HG03571 (cell line): ENCODE data around the gene PHYHIPL.

ENCODE experiments used
- ATAC-seq: cut with Tn5 transposase; IDR thresholded peaks from one replicate; pipeline ENCODE4 v1.9.1; 2021; ENCODE audit not compliant: unreplicated experiment

PHYHIPL gene

DNA sequence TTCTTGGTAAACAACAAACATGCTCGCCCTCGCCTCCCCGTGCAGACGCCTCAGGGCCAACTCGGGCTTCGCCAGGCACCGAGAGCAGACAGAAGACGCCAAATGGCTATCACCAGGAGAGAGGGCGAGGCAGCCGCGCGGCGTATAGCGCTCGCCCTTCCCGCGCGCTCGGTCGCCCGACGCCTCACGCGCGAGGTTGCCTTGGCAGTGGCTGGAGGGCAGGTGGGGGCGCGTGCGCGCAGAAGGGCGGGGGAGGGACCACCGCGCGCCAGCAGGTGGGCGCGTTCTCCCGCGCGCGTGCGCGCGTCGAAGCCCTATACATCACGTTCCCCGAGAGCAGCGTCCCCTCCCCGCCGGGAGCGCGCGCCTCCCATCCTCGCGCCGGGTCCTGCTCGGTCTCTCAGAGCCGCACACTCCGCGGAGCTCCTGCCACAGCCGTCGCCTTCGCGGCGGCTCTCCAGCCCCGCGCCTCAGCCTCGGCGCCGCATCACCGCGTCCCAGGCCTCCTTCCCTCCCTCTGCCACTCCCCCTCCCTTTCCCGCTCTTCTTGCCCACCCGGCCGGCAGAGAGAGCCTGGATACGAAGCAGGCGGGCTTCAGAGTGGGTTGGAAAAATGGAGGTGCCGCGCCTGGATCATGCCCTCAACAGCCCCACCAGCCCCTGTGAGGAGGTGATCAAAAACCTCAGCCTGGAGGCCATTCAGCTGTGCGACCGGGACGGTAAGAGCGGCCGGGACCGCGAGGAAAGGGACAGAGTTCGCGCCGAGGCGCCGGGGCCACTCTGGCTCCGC, at the start of gene PHYHIPL:
Gene PHYHIPL, plus strand, starts transcription at position 403 of the 790 bp plus-strand sequence. Its CDS starts 211 bp downstream, at position 614.
- ATAC-seq: no peak

DNA sequence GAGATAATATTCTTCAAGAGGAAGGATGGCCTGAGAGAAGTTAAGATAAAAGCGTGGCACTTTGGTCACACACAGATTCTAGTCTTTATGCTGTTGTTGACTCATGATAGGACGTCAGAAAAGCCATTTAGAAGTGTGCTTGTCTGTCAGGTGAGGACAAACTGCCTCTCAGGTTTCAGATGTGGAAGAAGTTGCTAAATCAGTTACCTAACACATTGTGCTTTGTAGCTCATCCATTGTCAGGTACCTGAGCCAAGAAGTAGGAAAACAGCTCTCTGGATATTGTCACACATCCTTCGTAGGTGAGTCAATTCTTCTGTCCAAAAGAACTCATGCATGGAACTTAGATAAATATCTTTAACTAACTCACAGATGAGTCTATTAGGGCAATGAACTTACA, 49.5 kb upstream of the PHYHIPL start:
- ATAC-seq: no peak

DNA sequence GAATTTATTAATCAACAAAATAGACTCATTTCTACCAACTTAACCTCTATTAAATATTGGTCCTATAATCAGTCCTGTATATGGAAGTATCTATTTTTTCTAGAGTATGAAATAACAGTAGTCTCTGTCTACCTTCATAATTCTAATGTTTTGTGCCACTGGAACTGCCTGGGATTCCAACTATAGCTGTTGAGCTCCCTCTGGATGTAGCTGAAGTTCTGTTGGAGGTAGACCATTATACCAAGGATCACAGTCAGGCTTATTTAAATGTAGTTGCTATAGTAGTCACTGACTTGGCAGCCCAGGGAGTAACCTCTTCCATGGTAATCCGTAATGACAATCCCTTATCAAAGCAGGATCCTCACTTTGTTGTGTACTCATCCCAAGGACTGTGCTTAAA, 48.5 kb upstream of the PHYHIPL start:
- ATAC-seq: no peak

DNA sequence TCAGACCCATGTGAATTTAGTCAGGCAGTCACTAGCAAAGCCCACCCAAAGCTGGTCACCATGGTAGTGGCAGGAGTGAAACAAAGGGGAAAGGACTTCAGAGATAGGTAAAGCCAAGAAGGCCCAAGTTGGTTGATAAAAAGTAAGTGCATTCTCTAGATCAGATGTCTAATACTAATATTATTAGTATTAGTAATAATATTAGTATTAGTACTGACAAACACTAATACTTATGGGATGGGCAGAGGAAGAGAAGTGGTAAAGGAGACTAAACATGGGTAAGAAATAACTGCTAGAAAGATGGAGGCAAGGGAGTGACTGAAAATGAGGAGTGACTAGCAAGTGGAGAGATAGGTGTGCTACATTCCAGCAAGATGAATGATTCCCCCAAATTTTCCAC, 46.6 kb upstream of the PHYHIPL start:
- ATAC-seq: no peak

DNA sequence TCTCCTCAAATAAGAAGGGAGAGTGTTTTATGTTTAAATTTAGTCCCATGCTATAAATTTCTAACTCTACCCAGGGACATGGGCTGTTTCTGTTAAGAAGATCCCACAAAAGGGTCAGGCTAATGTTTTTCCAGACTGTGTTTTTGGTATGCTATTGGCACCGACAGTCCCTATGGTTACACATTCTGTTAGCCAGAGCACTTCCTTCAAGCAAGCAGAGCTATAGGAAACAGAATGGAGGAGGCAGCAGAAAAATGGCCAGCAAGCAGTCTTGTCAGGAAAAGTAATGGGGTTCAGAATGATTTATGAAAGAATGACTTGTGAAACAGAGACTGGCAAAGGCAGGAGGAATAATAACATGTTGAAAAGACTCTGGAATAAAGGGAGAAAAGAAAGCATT, 44.8 kb upstream of the PHYHIPL start:
- ATAC-seq: no peak

DNA sequence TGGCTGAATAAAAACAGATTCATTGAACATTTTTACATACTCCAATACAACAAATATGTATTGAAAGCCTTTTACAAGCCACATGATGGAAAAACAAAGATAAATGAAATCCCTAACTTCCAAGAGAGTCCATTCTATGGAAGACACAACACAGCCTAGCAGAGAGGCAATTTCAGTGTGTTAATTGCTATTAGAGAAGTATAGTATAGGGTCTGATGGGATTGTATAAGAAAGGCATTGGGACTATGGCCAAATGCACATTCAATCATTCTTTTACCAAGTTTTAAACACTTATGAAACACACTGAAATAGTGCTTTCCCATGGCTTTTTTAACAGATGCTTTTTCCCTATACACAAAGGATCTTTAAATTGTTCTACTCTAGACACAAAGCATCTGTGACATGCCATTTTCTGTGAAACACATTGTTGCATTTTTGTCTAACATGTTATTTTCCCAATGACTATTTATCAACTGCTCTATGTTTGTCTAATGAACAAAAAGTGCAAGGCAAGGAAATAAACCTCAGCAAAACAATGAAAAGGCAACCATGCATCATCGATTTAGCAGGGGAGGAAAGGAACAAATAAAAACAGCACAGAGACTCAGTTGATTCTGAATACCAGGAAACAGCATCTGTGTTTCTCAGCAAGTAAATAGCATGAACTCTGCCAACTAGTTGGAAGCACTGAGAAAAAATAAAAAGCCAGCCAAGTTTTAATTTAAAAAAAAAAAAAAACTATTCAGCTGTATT, 42.4 kb upstream of the PHYHIPL start:
- ATAC-seq: no peak

DNA sequence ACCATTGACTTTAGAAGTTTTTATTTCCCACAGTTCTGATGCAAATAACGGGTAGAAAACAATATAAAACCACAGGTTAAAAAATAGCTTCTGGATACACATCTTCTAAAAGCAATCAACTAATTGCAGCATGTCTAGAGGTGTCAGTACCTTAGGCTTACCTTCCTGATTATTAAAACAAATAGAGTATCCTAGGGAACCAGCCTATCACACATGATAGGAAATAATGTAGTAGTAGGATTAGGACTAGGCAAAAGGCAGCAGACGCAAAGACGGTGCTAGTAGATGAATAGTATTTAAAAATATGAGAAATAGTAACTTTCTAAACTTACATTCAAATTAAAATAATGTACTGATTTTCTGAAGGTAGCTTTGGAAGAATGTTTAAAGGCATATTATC, 41.7 kb upstream of the PHYHIPL start:
- no peak for ATAC-seq

DNA sequence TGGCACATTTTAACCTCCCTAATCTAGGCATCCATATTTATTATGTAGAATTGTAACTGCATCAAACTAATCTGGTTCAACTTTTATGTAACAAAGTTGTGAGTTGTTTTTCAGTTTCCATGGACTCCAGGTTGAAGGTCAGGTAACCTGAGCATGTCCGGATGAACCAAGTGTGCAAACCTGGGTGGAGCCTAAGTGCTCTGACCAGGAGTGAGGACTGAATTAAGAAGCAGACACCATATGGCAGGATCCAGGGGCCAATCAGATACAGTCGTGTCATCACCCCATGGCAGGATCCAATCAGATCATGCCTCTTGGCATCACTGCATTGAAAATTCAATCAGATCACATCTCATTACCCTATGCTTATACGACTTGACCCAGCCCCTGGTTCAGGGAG, 41.2 kb upstream of the PHYHIPL start:
- no peak for ATAC-seq

DNA sequence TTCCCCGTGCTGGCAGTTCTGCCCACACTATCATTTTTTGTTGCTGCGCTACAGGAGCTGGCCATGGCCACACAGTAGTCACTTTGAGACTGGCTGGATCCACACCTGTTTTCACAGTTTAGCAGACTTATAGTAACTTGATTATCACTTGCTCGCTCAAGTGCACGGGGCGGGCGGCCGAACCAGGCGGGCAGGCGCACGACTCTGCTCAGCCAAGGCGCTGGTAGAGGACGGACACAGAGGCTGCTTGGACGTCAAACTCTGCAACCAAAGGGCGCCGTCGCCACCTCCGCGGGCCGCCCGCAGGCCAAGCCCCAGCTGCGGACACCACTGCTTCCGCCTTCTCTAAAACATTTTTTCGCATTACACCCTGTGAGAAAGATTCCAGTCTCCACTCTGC, 38.4 kb upstream of the PHYHIPL start:
- no peak for ATAC-seq

DNA sequence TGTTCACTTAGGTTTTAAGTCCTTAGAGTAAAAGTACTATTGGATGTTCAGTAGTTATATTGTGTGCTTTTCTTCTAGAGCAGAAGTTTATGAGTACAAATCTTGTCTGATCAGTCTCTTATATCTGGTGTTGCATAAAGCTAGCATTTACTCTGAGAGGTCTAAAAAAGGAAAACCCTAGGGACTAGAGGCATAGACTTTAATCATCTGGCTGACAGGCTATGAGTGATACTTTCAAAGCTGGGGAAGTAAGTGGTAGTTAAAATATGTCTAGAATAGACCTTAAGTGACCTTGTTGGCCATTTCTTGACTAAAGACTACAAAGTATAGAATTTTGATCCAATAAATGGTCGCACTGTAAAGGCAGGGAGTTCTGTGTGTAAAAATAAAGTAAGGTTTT, 32.9 kb upstream of the PHYHIPL start:
- ATAC-seq: no peak

DNA sequence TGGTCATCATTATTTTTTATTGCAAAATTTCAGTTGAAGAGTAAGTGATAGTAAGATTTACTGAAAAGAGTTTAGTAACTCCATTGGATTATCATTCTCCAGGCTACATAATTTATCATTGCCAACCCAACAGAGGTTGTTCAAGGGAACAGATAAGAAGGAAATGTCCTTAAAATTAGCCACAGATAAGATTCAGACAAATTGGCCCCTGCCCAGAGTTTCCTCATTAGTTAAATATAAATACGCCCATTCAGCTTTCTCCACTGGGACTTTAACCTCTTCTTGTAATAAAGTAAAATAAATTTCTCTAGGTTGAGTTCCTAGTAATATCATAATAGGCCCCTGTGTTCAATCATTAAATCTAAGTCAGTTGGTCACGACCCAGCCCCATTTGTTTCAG, 27.7 kb upstream of the PHYHIPL start:
- ATAC-seq: no peak

DNA sequence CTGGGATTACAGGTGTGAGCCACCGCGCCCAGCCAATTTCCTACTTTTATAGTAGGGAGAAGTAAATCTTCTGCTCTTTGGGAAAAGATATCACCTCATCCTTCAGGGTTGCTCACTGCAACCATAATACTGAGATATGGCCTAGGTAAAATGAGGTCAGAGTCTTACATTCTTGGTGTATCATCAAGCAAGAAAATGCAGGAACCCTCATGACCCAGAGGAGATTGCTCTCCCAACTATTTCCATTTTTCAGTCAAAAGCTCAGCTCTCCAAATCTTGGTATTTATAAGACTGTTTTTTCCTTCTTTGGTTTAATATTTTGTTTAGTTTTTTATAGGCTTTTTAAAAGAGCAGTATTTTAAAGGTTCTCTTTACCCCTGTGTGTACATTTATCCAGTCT, 20.9 kb upstream of the PHYHIPL start:
- ATAC-seq: no peak

DNA sequence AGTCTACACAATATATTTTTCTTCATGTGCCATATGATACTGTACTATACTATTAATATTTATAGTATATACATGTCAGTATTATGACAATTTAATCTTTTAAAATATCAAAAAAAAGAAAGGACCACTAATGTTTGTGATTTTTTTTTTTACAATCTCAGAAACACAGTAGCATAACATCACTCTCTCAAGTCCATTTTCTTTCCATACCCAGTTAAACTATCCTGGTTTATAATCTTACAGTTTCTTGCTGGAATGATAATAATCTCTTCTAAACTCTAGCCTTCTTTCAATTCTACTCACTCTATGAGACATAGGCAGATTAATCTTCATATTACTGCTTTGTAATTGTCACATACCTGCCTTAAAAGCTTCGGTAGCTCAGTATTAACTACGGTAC, 8.9 kb upstream of the PHYHIPL start:
- ATAC-seq: no peak

DNA sequence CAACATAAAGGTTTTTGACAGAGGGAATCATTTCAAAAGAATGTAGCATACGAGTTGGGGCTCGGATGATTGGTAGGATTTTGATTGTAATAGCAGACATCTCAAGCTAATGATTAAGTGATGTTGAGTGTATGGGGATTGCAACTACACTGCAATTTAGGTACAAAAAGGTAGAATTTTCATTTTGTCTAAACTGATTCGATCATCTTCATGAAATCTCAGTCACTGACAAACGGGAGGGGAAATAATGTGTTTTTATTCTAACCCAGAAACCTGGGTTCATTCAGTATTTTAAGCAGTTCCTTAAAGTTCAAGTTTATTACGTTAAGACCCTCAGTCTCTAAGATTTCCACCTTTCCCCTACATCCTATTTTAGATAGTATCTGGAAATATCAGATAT, 3.9 kb upstream of the PHYHIPL start:
- ATAC-seq: no peak

DNA sequence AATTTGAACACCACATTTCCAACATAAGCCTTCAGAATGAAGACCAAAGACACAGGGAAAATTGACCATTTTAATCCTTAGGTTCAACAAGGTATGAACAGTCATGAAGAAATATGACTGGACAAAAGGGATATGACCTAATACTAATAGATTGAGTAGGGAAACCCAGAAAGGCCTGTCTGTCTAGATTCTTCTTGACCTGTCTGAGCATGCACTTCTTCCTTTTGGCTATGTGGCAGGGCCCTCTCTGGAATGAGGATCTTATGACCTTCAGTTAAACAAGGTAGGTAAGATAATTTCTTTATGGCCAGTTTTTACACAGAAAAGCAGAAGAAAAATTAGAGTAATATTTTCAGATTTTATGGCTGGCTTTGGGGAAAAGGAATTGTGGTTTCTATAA, 3.0 kb upstream of the PHYHIPL start:
- no peak for ATAC-seq

DNA sequence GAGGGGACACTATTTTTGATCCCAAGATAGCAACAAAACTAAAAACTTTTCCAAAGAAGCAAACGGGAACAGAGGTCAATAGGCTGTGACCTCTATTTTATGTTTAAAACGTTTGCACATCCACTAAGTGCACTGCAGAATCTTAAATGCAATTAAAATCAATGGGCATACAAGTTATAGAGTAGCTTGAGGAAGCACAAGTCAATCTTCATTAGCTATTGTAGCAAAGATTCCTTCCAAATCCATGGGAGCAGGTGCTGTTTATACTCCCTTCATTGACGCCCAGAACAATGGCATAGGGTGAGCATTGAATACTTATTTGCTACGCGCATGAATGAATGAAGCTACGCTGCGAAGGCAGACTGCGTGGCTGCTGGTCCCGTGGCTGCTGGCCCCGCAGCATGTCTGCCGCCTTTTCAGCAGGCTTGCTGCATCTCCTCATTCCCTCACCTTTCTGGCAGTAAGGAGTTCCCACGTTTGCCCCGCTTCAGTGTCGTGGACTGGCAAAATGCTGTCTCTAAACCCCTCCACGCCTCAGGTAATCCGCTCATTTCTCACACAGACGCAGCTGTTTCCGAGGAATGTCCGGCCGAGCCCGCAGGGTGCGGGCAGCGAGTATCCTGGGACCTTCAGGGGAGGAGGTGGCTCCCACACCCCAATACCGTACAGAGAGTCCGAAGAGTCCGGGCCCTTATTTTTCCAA, 754 bp upstream of the PHYHIPL start:
- ATAC-seq: no peak

DNA sequence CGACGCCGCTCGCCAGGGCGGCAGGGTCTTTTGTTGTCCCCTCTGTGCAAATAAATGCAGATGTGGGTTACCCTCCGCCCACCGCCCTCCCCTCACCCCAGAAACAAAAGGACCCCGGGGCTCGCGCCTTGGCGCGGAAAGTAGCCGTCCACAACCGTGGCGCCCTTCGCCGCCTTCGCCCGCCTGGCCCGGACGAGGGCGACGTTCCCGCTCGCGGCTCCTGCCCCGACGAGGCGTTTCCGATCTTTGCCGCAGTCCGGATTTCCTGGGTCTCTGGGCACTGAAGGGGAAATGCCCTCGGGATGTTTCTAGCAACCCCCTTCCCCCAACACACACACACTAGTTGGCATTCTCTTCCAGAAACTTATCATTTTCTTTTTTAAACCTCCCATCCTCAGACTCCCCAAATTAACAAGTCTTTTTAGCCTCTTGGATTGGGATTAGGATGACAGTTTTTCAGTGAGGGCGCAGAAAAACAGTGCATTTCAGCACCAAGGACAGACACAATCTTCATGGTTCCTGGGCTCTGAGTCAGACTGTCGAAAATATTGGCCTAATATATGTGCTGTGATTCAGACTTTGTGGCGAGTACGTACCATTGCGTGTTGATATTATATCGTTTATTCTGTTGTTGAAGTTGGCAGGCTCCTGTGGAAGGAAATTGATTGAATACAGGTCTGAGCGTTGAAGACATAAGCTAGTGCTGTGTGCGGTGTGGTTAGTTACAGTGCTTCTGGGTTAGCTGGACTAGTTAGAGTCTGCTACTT, 771 bp downstream of the PHYHIPL start:
- no peak for ATAC-seq

DNA sequence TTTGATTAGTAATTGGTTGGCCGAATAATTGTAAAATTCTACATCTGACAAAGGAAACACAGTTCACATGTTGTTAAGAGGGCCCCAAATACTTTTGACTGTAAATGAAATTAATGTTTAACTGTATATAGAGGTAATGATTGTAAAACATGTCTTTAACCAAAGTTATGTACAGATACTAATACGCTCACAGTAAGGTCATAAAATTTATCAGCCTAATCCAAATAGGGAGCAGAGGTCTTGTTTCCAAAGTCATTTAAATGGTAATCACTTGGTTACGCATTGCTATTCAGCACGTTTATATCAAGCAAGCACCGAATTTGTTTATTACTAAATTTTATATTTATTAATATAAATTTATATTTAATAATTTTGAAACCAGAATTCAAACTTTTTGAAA, 1.4 kb downstream of the PHYHIPL start:
- ATAC-seq: no peak

DNA sequence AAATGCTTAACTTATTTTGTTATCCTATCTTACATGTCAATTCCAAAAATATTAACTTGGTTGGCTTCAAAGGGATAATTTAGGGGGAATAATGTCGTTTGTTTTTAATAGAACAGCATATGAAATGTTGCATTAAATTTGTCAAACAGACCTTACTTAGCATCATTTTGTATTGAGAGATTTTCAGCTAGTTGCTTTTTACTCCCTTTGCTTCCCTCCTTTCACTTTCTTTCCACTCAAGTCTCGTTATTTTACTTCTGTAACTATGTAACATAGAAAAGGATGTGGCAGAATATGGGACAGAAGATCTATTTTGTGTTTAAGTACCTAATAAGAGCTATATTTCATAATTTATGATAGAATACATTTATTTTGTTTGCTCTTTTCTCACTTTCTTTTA, 2.6 kb downstream of the PHYHIPL start:
- ATAC-seq: no peak

DNA sequence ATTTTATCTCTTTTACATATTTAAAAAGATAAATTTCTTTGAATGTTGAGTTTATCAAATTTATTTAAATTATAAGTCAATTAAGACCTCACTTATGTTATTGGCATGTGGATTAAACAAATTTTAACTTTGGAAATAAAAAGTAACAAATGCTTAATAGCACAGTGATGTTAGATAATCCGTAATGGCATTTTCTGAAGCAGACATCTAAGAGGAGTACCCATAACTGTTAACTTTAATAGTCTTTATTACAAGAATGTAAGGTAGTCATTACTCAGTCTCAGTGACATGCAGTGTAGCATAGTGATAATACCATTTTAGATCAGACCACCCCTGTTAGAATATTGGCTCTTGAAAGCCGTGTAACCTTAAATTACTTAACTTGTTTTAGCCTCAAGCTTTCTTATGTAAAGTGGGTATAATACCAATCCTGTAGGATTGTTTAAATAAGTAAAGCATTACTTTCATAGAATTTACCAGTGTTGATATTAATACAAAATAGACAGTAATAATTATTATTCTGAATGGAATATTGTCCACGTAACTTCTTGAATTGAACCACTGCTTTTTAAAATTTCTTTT, 4.3 kb downstream of the PHYHIPL start:
- no peak for ATAC-seq

DNA sequence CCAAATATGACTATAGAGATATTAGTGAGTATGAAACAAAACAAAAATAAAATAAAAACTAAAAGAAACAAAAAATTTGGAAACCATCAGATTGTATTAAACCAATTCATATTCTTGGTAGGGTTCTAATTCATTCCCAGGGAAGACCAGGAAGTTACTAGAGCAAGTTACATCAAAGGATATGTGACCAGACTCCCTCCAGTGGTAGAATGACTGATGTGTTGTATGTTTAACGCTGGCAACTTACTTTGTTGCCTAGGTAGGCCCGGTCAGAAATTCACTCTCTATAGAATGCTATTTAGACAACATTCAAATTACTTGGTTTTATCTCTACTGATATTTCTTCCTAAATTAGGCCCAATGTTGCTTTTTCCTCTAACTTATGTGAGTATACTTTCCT, 5.2 kb downstream of the PHYHIPL start:
- no peak for ATAC-seq
